Mononuclear cell (primary cell): ENCODE data around the gene SUMF1. TPM values are rescaled to one million over a fixed set of nuclear protein-coding genes. Genes with fewer than 3 reads are reported as not detected.

Experiments used
- H3K27me3 ChIP-seq: 2 replicates; pipeline ENCODE4 v1.6.0; 2011; ENCODE audit warnings: low read length, control low read depth; ENCODE audit not compliant: insufficient read depth
- H3K4me1 ChIP-seq: 2 replicates; pipeline ENCODE4 v1.5.1; 2011; ENCODE audit warnings: mild to moderate bottlenecking, low read length, control low read depth; ENCODE audit not compliant: insufficient read depth
- H3K4me3 ChIP-seq: 2 replicates; pipeline ENCODE4 v1.5.1; 2011; ENCODE audit warnings: mild to moderate bottlenecking, low read length, moderate library complexity
- H3K9me3 ChIP-seq: 2 replicates; pipeline ENCODE4 v1.5.1; 2011; ENCODE audit warnings: low read depth, mild to moderate bottlenecking, control low read depth, low read length
- total RNA-seq: library from RNA; depleted of rRNA; stranded (reverse); fragments of >200 nt; gene quantifications from one replicate; pipeline ENCODE4 v1.2.3, GENCODE V29; 2012

The SUMF1 gene
- total RNA-seq, 1 donor, result 31.7 TPM

- H3K9me3 ChIP-seq, result no peaks in the 10 kb centered on the region
- peaks cover 13% of the 10 kb centered on the region for H3K4me1 ChIP-seq
Measured at GRCh38 chr3:4419386-4419785, 47.7 kb downstream of the SUMF1 start.

GRCh38 chr3:4418156-4418555 is 48.9 kb downstream of the SUMF1 start:
- no peaks in the 10 kb centered on the region for H3K27me3 ChIP-seq
- H3K4me3 ChIP-seq, result no peak overlapping the region
- peaks cover 13% of the 10 kb centered on the region for H3K4me1 ChIP-seq
- H3K9me3 ChIP-seq, result no peaks in the 10 kb centered on the region

More at GRCh38 chr3:4419386-4419785, 47.7 kb downstream of the SUMF1 start:
- Histone ChIP-seq H3K4me3 (no peak overlapping the region), H3K27me3 (no peaks in the 10 kb centered on the region)

GRCh38 chr3:4417449-4417848 is 49.6 kb downstream of the SUMF1 start:
- H3K4me1 ChIP-seq, result peaks cover 13% of the 10 kb centered on the region
- no peak overlapping the region for H3K4me3 ChIP-seq
- H3K9me3 ChIP-seq, result no peaks in the 10 kb centered on the region
- no peaks in the 10 kb centered on the region for H3K27me3 ChIP-seq

GRCh38 chr3:4416961-4417360 is 50.1 kb downstream of the SUMF1 start:
- Histone ChIP-seq H3K4me3 (no peak overlapping the region), H3K27me3 (no peaks in the 10 kb centered on the region), H3K4me1 (peaks cover 13% of the 10 kb centered on the region), H3K9me3 (no peaks in the 10 kb centered on the region)

GRCh38 chr3:4416427-4416945 is 50.6 kb downstream of the SUMF1 start:
- no peaks in the 10 kb centered on the region for H3K27me3 ChIP-seq
- no peak overlapping the region for H3K4me3 ChIP-seq
- H3K9me3 ChIP-seq, result no peaks in the 10 kb centered on the region
- H3K4me1 ChIP-seq, result peaks cover 9% of the 10 kb centered on the region

GRCh38 chr3:4413467-4413866 is 53.6 kb downstream of the SUMF1 start:
- Histone ChIP-seq H3K4me1 (no peaks in the 10 kb centered on the region), H3K9me3 (no peaks in the 10 kb centered on the region), H3K4me3 (no peak overlapping the region), H3K27me3 (no peaks in the 10 kb centered on the region)

GRCh38 chr3:4411833-4412232 is 55.2 kb downstream of the SUMF1 start:
- Histone ChIP-seq H3K4me3 (no peak overlapping the region), H3K27me3 (no peaks in the 10 kb centered on the region), H3K4me1 (peaks cover under 1% of the 10 kb centered on the region), H3K9me3 (no peaks in the 10 kb centered on the region)

GRCh38 chr3:4411236-4411635 is 55.8 kb downstream of the SUMF1 start:
- Histone ChIP-seq H3K4me3 (no peak overlapping the region), H3K27me3 (no peaks in the 10 kb centered on the region), H3K4me1 (peaks cover 6% of the 10 kb centered on the region), H3K9me3 (no peaks in the 10 kb centered on the region)

- no peaks in the 10 kb centered on the region for H3K9me3 ChIP-seq
- no peak overlapping the region for H3K4me3 ChIP-seq
- H3K27me3 ChIP-seq, result no peaks in the 10 kb centered on the region
- H3K4me1 ChIP-seq, result peaks cover 7% of the 10 kb centered on the region
Measured at GRCh38 chr3:4410606-4411005, 56.5 kb downstream of the SUMF1 start.

- no peak overlapping the region for H3K4me3 ChIP-seq
Measured at GRCh38 chr3:4409971-4410573, 57.0 kb downstream of the SUMF1 start.

GRCh38 chr3:4409415-4409814 is 57.7 kb downstream of the SUMF1 start:
- Histone ChIP-seq H3K27me3 (no peaks in the 10 kb centered on the region), H3K9me3 (no peaks in the 10 kb centered on the region), H3K4me3 (no peak overlapping the region), H3K4me1 (peaks cover 7% of the 10 kb centered on the region)

More at GRCh38 chr3:4409971-4410573, 57.0 kb downstream of the SUMF1 start:
- peaks cover 7% of the 10 kb centered on the region for H3K4me1 ChIP-seq
- no peaks in the 10 kb centered on the region for H3K9me3 ChIP-seq
- H3K27me3 ChIP-seq, result no peaks in the 10 kb centered on the region

GRCh38 chr3:4408958-4409357 is 58.1 kb downstream of the SUMF1 start:
- Histone ChIP-seq H3K9me3 (no peaks in the 10 kb centered on the region), H3K27me3 (no peaks in the 10 kb centered on the region), H3K4me3 (no peak overlapping the region), H3K4me1 (peaks cover 7% of the 10 kb centered on the region)

GRCh38 chr3:4407941-4408340 is 59.1 kb downstream of the SUMF1 start:
- H3K4me3 ChIP-seq, result no peak overlapping the region
- H3K27me3 ChIP-seq, result no peaks in the 10 kb centered on the region
- H3K9me3 ChIP-seq, result no peaks in the 10 kb centered on the region
- H3K4me1 ChIP-seq, result peaks cover 7% of the 10 kb centered on the region

GRCh38 chr3:4406746-4407568 is 60.1 kb downstream of the SUMF1 start:
- H3K27me3 ChIP-seq, result no peaks in the 10 kb centered on the region
- H3K9me3 ChIP-seq, result no peaks in the 10 kb centered on the region
- H3K4me1 ChIP-seq, result peaks cover 7% of the 10 kb centered on the region
- H3K4me3 ChIP-seq, result no peak overlapping the region

- no peaks in the 10 kb centered on the region for H3K9me3 ChIP-seq
- H3K4me3 ChIP-seq, result no peak overlapping the region
Measured at GRCh38 chr3:4404881-4405280, 62.2 kb downstream of the SUMF1 start.

More at GRCh38 chr3:4404881-4405280, 62.2 kb downstream of the SUMF1 start:
- no peaks in the 10 kb centered on the region for H3K27me3 ChIP-seq
- H3K4me1 ChIP-seq, result peaks cover 7% of the 10 kb centered on the region
